NCI-H128 (cell line): ENCODE results near the gene RCAN2.

Source experiments
- DNase-seq: peaks from one replicate; lab custom pipeline; 2025; ENCODE audit not compliant: unreplicated experiment; lab: John Stamatoyannopoulos, UW

The RCAN2 gene

GRCh38 chr6:46262928-46263706 lies 228.1 kb downstream of the RCAN2 start:
- no peak for DNase-seq

GRCh38 chr6:46258249-46258648 lies 233.0 kb downstream of the RCAN2 start:
- no peak for DNase-seq

GRCh38 chr6:46255528-46255927 lies 235.7 kb downstream of the RCAN2 start:
- no peak for DNase-seq

GRCh38 chr6:46254946-46255345 lies 236.3 kb downstream of the RCAN2 start:
- DNase-seq, result no peak

DNA sequence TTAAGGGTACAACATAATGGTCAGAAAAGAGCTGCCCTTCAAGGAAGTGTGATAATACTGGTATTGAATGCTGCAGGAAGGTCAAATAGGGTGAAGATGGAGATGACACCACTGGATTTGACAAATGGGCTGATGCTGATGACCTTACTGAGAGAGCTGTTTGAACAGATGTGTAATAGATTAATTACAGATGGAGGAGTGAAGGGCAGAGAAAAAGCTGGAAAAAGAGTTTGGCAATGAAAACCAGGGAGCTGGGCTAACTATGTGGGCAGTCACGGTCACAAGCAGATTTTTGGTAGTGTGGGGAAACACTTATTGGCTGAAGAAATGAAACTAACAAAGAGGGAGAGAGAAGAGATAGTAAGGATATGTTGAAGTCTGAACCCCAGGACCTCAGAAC lies 236.9 kb downstream of the RCAN2 start:
- no peak for DNase-seq

DNA sequence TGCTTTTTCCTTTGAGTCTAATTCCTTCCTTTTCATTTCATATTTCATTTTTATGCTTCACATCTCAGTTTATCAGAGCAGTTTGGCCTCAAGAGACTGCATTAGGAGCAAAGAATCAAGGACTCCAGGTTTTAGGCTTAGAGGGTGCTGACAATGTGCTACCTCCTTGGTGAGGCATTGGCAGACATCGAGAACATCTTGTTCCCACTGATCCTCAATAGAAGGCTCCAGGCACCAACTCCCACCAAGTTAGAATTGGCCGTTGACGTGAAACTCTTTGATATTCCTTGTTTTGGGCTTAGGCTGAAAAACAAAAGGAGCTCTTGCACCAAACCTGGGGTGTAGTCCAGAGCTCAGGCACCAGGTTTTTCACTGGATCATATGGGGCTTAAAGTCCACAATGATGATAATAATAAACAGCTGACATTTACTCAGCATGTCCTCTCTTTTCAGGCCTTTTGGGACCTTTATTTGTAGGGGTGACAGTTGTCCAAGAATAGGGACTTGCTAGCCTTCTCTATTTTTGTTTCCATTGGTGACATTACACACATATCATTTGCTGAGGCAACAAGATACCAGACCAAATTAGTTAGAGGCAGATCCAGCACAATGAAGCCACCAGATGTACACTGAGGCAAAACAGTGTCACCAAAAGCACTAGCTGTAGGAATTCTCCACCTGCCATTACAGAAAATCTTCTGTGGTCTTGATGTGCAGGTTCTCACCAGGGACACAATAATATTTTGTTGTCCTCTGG lies 239.5 kb downstream of the RCAN2 start:
- DNase-seq, result no peak

- DNase-seq, result no peak
Observed at GRCh38 chr6:46248143-46248542, 243.1 kb downstream of the RCAN2 start.

GRCh38 chr6:46246727-46247126 lies 244.5 kb downstream of the RCAN2 start:
- DNase-seq, result no peak

DNA sequence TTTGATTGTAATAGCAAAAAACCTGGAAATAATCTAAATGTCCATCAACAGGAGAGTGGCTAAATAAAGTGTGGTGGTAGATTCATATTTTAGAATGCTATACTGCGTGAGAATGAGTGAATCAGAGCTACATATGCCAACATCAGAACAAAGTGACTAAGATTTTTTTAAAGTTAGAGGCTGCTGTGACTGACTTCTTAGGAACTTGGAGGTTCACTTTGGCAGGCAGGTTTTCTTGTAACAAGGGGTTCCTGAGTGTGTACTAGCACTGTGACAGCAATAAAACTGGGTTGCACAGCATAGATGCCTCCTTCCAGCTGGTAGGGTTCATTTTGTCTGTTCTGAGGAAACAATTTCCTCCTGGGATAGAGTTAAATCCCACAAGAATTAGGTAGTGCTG lies 245.2 kb downstream of the RCAN2 start:
- DNase-seq, result no peak

DNA sequence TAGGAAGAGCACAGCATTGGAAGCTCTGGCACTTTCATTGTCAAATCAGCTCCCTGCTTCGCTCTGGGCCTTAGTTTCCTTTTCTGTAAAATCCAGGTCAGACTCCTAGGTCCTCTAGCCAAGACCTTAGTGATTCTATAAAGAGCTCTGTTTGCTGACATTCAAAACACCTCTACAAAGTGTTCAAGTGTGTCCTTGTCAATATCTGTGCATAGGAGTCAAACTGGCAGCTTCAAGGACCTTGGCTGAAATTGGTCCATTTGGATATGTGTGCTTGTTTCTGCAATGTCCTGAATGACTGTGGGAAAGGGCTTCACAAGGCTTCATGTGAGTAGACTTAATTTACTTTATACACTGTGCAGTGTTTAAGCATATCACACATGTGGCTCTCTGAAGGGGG lies 246.6 kb downstream of the RCAN2 start:
- DNase-seq, result no peak

DNA sequence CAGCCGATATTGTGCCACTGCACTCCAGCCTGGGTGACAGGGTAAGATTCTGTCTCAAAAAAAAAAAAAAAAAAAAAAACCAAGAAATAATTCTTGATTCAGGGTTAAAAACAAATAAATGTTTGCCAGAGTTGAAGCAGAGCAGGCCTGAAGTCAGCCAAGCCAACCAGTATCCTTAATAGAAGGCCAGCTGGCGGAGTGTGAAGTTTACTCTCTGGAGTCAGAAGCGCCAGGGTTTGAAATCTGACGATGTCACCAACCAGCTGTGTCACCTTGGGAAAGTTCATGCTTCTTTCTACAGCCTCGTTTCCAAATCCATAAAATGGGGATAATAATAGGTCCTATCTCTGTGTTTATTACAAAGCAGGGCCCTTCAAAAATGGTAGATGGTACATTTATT lies 247.5 kb downstream of the RCAN2 start:
- no peak for DNase-seq

DNA sequence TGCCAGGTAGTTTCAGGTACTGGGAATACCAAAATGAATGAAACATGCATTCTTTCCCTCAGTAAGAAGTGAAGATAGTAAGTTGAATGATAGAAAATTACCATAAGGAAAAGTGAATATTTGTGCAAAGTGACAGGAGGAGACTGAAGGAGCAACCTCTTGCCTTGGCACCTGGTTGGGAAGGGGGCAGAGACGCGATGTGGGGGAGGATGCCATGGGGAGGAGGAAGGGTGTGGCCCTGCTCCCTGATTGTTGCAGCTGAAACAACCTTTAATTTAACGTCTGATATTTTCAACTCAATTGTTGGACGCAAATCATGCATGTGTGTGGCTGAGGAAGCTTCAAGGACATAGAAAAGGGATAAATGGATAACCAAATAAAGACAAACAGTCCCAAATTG lies 248.3 kb downstream of the RCAN2 start:
- DNase-seq, result no peak

DNA sequence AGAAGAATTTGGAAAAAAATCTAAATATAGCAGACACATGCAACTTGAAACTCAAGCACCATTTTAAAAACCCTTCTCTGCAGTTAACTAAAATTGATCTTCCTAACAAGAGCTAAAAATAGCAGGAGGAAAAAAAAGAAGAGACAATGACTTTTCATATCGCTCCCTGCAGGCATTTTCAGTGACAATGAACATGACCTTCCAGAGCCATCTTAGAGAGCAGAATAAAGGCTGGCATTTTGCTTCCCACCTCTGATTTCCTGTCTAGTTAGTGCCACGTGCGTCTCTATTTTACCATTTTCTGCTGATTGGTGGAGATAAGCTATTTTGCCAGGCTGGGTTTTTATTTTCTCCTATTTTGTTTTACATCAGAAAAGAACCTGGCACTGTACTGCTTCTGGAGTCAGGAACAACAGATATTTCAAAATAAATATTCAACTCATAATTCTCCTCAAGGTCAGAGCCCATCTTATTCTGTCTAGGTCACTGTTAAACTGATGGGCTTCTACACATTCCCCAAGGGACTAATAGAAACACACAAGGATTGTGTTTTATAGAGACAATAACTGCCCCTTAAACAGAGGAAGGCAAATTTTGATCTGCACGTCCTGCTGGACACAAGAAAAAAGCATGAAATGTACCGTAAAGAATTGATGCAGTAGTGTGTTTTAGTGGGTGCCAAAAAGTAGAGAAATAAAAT lies 250.2 kb downstream of the RCAN2 start:
- DNase-seq, result no peak

GRCh38 chr6:46236752-46237151 lies 254.5 kb downstream of the RCAN2 start:
- no peak for DNase-seq

- no peak for DNase-seq
Observed at GRCh38 chr6:46235242-46235641, 256.0 kb downstream of the RCAN2 start.

DNA sequence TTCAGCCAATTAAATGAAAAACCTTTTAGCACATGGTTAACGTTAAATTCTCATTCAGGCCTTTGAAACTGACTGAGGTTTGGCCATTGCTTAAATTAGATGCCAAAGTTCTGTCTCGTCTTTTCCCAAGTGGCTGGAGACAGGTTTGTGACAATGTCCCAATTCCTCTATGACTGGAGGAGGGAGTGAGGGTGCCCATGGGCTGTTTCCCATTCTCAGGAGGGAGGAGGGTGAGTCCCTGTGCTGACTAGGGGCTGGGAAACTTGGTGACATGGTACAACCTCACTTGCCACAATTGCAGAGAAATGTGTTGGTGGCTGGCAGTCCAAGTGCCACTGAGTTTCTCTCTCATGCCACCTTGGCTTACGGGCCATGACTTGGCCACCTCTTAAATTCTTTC lies 256.5 kb downstream of the RCAN2 start:
- DNase-seq, result no peak

- DNase-seq, result no peak
Observed at GRCh38 chr6:46234156-46234556, 257.1 kb downstream of the RCAN2 start.

GRCh38 chr6:46233129-46233528 lies 258.1 kb downstream of the RCAN2 start:
- DNase-seq, result no peak

GRCh38 chr6:46222286-46222685 lies 269.0 kb downstream of the RCAN2 start:
- DNase-seq, result no peak

- DNase-seq, result no peak
Observed at GRCh38 chr6:46221222-46221793, 269.9 kb downstream of the RCAN2 start.

GRCh38 chr6:46220352-46221221 lies 270.7 kb downstream of the RCAN2 start:
- DNase-seq, result no peak
